GM23248 (cell line): ENCODE results near the gene MYO18B. TPM values are rescaled to one million over a fixed set of nuclear protein-coding genes. Genes with fewer than 3 reads are reported as not detected.
A peak's percentile ranks its signal among the peaks of the same experiment; 100 is the strongest.

ENCODE experiments used
- DNase-seq: peaks from one replicate; pipeline ENCODE4 v3.0.0-alpha.2; 2015
- H2AFZ ChIP-seq: fragments of 200-600 bp; sonication (generic); 2 replicates; pipeline ENCODE4 v1.6.1; 2016; ENCODE audit warnings: antibody characterized with exemption
- H3F3A ChIP-seq: fragments of 200-600 bp; sonication (generic); 2 replicates; pipeline ENCODE4 v1.6.1; 2016; ENCODE audit warnings: mild to moderate bottlenecking, antibody characterized with exemption, mixed run types; ENCODE audit not compliant: insufficient read depth
- H3K27ac ChIP-seq: fragments of 200-600 bp; sonication (generic); 2 replicates; pipeline ENCODE4 v1.5.1; 2016; ENCODE audit warnings: mild to moderate bottlenecking
- H3K27me3 ChIP-seq: fragments of 200-600 bp; sonication (generic); replicated peaks from 2 replicates; pipeline ENCODE4 v1.6.1; 2016; ENCODE audit warnings: mild to moderate bottlenecking; ENCODE audit not compliant: insufficient read depth
- H3K36me3 ChIP-seq: fragments of 200-600 bp; sonication (generic); 2 replicates; pipeline ENCODE4 v1.6.1; 2016; ENCODE audit warnings: low read depth, mild to moderate bottlenecking
- H3K4me1 ChIP-seq: fragments of 200-600 bp; sonication (generic); 2 replicates; pipeline ENCODE4 v1.6.1; 2016; ENCODE audit warnings: mild to moderate bottlenecking; ENCODE audit not compliant: insufficient read depth
- H3K4me2 ChIP-seq: fragments of 200-600 bp; sonication (generic); one replicate; pipeline ENCODE4 v1.6.1; 2016; ENCODE audit warnings: mild to moderate bottlenecking; ENCODE audit not compliant: unreplicated experiment
- H3K4me3 ChIP-seq: fragments of 200-600 bp; sonication (generic); 2 replicates; pipeline ENCODE4 v1.5.1; 2016; ENCODE audit warnings: mild to moderate bottlenecking
- H3K79me2 ChIP-seq: fragments of 200-600 bp; sonication (generic); 2 replicates; pipeline ENCODE4 v1.6.1; 2016; ENCODE audit warnings: mild to moderate bottlenecking; ENCODE audit not compliant: insufficient read depth
- H3K9ac ChIP-seq: fragments of 200-600 bp; sonication (generic); 2 replicates; pipeline ENCODE4 v1.6.1; 2016; ENCODE audit warnings: mild to moderate bottlenecking
- H3K9me2 ChIP-seq: fragments of 200-600 bp; sonication (generic); 2 replicates; pipeline ENCODE4 v1.6.1; 2016; ENCODE audit warnings: mixed run types, mild to moderate bottlenecking, moderate library complexity; ENCODE audit not compliant: insufficient read depth
- H3K9me3 ChIP-seq: fragments of 200-600 bp; sonication (generic); one replicate; pipeline ENCODE4 v1.6.1; 2017; ENCODE audit warnings: low read depth
- H4K20me1 ChIP-seq: fragments of 200-600 bp; sonication (generic); 2 replicates; pipeline ENCODE4 v1.6.0; 2016; ENCODE audit not compliant: insufficient read depth
- EZH2 ChIP-seq: fragments of 200-600 bp; sonication (generic); IDR thresholded peaks from 2 replicates; pipeline ENCODE4 v1.6.1; 2018; ENCODE audit warnings: antibody characterized with exemption, mild to moderate bottlenecking; ENCODE audit not compliant: insufficient read depth, poor library complexity, severe bottlenecking
- EZH2phosphoT487 ChIP-seq: fragments of 200-600 bp; sonication (generic); IDR thresholded peaks from 2 replicates; pipeline ENCODE4 v1.6.1; 2018; ENCODE audit warnings: antibody characterized with exemption, moderate library complexity, mild to moderate bottlenecking, low read depth; ENCODE audit not compliant: insufficient read depth
- WGBS, 2 experiments: methylation state at CpG; one replicate each; pipeline ENCODE4 v1.1.6; 2015 to 2017; ENCODE audit warnings: low lambda C conversion rate in 2 of 2, low coverage in 1 of 2; ENCODE audit errors: missing lambda C conversion rate in 2 of 2; 5-methylcytosine and 5-hydroxymethylcytosine counted together
- in situ Hi-C: fragments of 300-500 bp; cut with MboI; formaldehyde crosslinking; loops from 2 replicates; pipeline ENCODE4 v1.15.0; 2020
- polyA plus RNA-seq: library from polyadenylated mRNA; unstranded; fragments of >200 nt; fragmentation: Nextera tagmentation; extraction: Ambion mirVana; gene quantifications from 2 replicates; pipeline ENCODE4 v1.2.1, GENCODE V29; 2016
- total RNA-seq: library from RNA; depleted of rRNA; stranded (reverse); fragments of >200 nt; shearing (Covaris generic); gene quantifications from 2 replicates; pipeline ENCODE4 v1.2.3, GENCODE V29; 2014

The MYO18B gene
- total and polyA plus RNA-seq, 2 experiments from 2014 or later, result not detected

GRCh38 chr22:25718135-25718840 is 23.7 kb upstream of the MYO18B start:
- no peak for TF ChIP-seq EZH2phosphoT487
- TF ChIP-seq EZH2, result no peak
- Histone ChIP-seq H3K4me3 (no peak overlapping the region), H3F3A (no peaks in the 10 kb centered on the region), H3K9me2 (no peaks in the 10 kb centered on the region), H4K20me1 (no peaks in the 10 kb centered on the region), H3K79me2 (no peaks in the 10 kb centered on the region), H3K27ac (no peak overlapping the region), H3K4me1 (no peaks in the 10 kb centered on the region), H3K9me3 (no peaks in the 10 kb centered on the region), H3K36me3 (no peaks in the 10 kb centered on the region), H3K4me2 (no peak overlapping the region), H2AFZ (no peak overlapping the region), H3K9ac (no peak overlapping the region), H3K27me3 (no peaks in the 10 kb centered on the region)
- 56 to 63% methylated on average over 10 of the region's 10 CpGs for WGBS, 2 experiments
- DNase-seq, result no peak
- in situ Hi-C loops, result no loop called here

- in situ Hi-C loops, result no loop called here
- no peaks in the 10 kb centered on the region for H3K9me3 ChIP-seq
- WGBS, 2 experiments, result 84 to 86% methylated on average over 16 of the region's 16 CpGs
Measured at GRCh38 chr22:25722223-25722622, 19.8 kb upstream of the MYO18B start.

GRCh38 chr22:25722626-25723025 is 19.4 kb upstream of the MYO18B start:
- H3K4me2 ChIP-seq, result no peak overlapping the region
- H3F3A ChIP-seq, result no peaks in the 10 kb centered on the region
- no peak overlapping the region for H3K27ac ChIP-seq
- H3K4me3 ChIP-seq, result no peak overlapping the region
- no peaks in the 10 kb centered on the region for H3K4me1 ChIP-seq
- H2AFZ ChIP-seq, result no peak overlapping the region
- H4K20me1 ChIP-seq, result no peaks in the 10 kb centered on the region
- in situ Hi-C loops, result no loop called here
- peak; percentile 14 for DNase-seq
- no peaks in the 10 kb centered on the region for H3K27me3 ChIP-seq
- H3K36me3 ChIP-seq, result no peaks in the 10 kb centered on the region
- H3K79me2 ChIP-seq, result no peaks in the 10 kb centered on the region
- WGBS, 2 experiments, result 91 to 93% methylated on average over 3 of the region's 3 CpGs
- H3K9ac ChIP-seq, result no peak overlapping the region
- H3K9me2 ChIP-seq, result no peaks in the 10 kb centered on the region
- no peaks in the 10 kb centered on the region for H3K9me3 ChIP-seq
- TF ChIP-seq EZH2phosphoT487 (no peak), EZH2 (no peak)

More at GRCh38 chr22:25722223-25722622, 19.8 kb upstream of the MYO18B start:
- H3K27ac ChIP-seq, result no peak overlapping the region
- no peak for TF ChIP-seq EZH2
- TF ChIP-seq EZH2phosphoT487, result no peak
- no peaks in the 10 kb centered on the region for H3K36me3 ChIP-seq
- H3K4me2 ChIP-seq, result no peak overlapping the region
- no peaks in the 10 kb centered on the region for H3K4me1 ChIP-seq
- no peak overlapping the region for H2AFZ ChIP-seq
- no peaks in the 10 kb centered on the region for H3K27me3 ChIP-seq
- no peak for DNase-seq
- H3F3A ChIP-seq, result no peaks in the 10 kb centered on the region
- H4K20me1 ChIP-seq, result no peaks in the 10 kb centered on the region
- no peaks in the 10 kb centered on the region for H3K79me2 ChIP-seq
- H3K9ac ChIP-seq, result no peak overlapping the region
- H3K9me2 ChIP-seq, result no peaks in the 10 kb centered on the region
- no peak overlapping the region for H3K4me3 ChIP-seq

GRCh38 chr22:25726241-25726640 is 15.7 kb upstream of the MYO18B start:
- Histone ChIP-seq H3K4me2 (no peak overlapping the region), H2AFZ (no peak overlapping the region), H3K4me1 (no peaks in the 10 kb centered on the region), H3K9me3 (no peaks in the 10 kb centered on the region), H3F3A (no peaks in the 10 kb centered on the region), H4K20me1 (no peaks in the 10 kb centered on the region), H3K79me2 (no peaks in the 10 kb centered on the region), H3K9ac (no peak overlapping the region), H3K36me3 (no peaks in the 10 kb centered on the region), H3K27ac (no peak overlapping the region), H3K4me3 (no peak overlapping the region), H3K27me3 (0 out of 2 replicates have a peak, but pooled peaks cover 3% of the 10 kb centered on the region), H3K9me2 (no peaks in the 10 kb centered on the region)
- DNase-seq, result no peak
- WGBS, 2 experiments, result 70 to 71% methylated on average over 4 of the region's 4 CpGs
- no peak for TF ChIP-seq EZH2
- TF ChIP-seq EZH2phosphoT487, result no peak
- in situ Hi-C loops, result no loop called here
